Uterus (tissue), 4 donors: ENCODE measurements around the gene ATXN2. TPM values are rescaled to one million over a fixed set of nuclear protein-coding genes. Genes with fewer than 3 reads are reported as not detected.
"Not testable (repeated sequence)": the region's sequence is repeated elsewhere in the genome, so short reads cannot be mapped to it uniquely, and the experiment has no call there.

Experiments used
- DNase-seq, 2 donors: peaks; one replicate each; pipeline ENCODE4 v3.0.0-alpha.2; 2019 to 2020
- H3K27ac ChIP-seq, 2 donors: fragments of 200-600 bp; sonication (generic); 1 replicate in 1 of 2; 2 replicates in 1 of 2; pipeline ENCODE4 v1.5.1; 2016 to 2018
- H3K27me3 ChIP-seq, 2 donors: fragments of 200-600 bp; sonication (generic); one replicate each; pipeline ENCODE4 v1.5.1; 2018 to 2019; ENCODE audit warnings: control low read depth in 1 of 2
- H3K36me3 ChIP-seq, 2 donors: fragments of 200-600 bp; sonication (generic); one replicate each; pipeline ENCODE4 v1.5.1; 2019; ENCODE audit warnings: control low read depth in 1 of 2
- H3K4me1 ChIP-seq, 2 donors: fragments of 200-600 bp; sonication (generic); one replicate each; pipeline ENCODE4 v1.5.1; 2018 to 2019; ENCODE audit warnings: control low read depth in 1 of 2
- H3K4me3 ChIP-seq, 2 donors: fragments of 200-600 bp; sonication (generic); 1 replicate in 1 of 2; 2 replicates in 1 of 2; pipeline ENCODE4 v1.5.1; 2018 to 2019; ENCODE audit warnings: mild to moderate bottlenecking in 1 of 2
- H3K9me3 ChIP-seq, 2 donors: fragments of 200-600 bp; sonication (generic); one replicate each; pipeline ENCODE4 v1.5.1; 2019; ENCODE audit warnings: control low read depth in 1 of 2
- POLR2A ChIP-seq, 2 donors: fragments of 450-650 bp; IDR thresholded peaks; one replicate each; pipeline ENCODE4 v1.6.1; 2016; ENCODE audit warnings: antibody characterized with exemption in 2 of 2, mild to moderate bottlenecking in 1 of 2, moderate library complexity in 1 of 2
- intact Hi-C: fragments of 100-400 bp; cut with DNase I; formaldehyde crosslinking; loops from one replicate; pipeline ENCODE4 v1.15.1; 2023; ENCODE audit warnings: low total_unique reads
- total RNA-seq, 4 donors: library from RNA; depleted of rRNA in 3 of 4; stranded (reverse); fragments of >200 nt in 3 of 4; gene quantifications; one replicate each; pipeline versions ENCODE4 v1.1.0 to v1.2.4, GENCODE V29; 2014 to 2023
- TF ChIP-seq, protein P1 (sequence below), 4 experiments: fragments of 200-600 bp in 2 of 4; fragments of 450-650 bp in 2 of 4; sonication (generic) in 2 of 4; IDR thresholded peaks; one replicate each; pipeline ENCODE4 v1.5.1; 2016 to 2019; ENCODE audit warnings: antibody characterized with exemption in 4 of 4, mild to moderate bottlenecking in 2 of 4, moderate library complexity in 1 of 4
- donor health status: DM: yes; HTN: yes; CAD: no.

ATXN2 gene
- total RNA-seq, 4 donors from 2014 or later: 37.1 to 112 (median 66.0) TPM

DNA sequence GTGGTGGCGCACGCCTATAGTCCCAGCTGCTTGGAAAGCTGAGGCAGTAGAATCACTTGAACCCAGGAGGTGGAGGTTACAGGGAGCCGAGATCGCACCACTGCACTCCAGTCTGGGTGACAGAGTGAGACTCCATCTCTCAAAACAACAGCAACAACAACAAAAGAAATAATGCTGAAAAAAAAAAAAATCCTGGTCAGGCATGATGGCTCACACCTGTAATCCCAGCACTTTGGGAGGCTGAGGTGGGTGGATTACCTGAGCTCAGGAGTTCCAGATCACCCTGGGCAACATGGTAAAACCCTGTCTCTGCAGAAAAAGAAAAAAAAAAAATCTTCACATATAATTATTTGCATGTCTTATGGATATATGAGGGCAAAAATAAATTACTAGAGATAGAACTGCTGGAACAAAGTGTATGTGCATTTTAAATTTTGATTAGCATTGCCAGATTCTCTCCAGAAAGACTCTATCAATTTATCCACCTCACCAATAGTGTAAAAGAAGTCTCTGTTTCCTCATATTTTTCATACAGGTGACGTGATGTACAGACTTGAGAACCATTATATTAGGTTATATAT, 75.4 kb downstream of the ATXN2 start:
- no peaks in the 10 kb centered on the region for H3K27me3 ChIP-seq
- no peaks in the 10 kb centered on the region for H3K4me1 ChIP-seq
- H3K36me3 ChIP-seq: no peaks in the 10 kb centered on the region
- DNase-seq: no peak
- H3K4me3 ChIP-seq: no peak overlapping the region
- H3K27ac ChIP-seq: no peak overlapping the region
- TF ChIP-seq POLR2A (IDR thresholded peaks at IDR 0.05): no peak
- TF ChIP-seq, protein P1, sequence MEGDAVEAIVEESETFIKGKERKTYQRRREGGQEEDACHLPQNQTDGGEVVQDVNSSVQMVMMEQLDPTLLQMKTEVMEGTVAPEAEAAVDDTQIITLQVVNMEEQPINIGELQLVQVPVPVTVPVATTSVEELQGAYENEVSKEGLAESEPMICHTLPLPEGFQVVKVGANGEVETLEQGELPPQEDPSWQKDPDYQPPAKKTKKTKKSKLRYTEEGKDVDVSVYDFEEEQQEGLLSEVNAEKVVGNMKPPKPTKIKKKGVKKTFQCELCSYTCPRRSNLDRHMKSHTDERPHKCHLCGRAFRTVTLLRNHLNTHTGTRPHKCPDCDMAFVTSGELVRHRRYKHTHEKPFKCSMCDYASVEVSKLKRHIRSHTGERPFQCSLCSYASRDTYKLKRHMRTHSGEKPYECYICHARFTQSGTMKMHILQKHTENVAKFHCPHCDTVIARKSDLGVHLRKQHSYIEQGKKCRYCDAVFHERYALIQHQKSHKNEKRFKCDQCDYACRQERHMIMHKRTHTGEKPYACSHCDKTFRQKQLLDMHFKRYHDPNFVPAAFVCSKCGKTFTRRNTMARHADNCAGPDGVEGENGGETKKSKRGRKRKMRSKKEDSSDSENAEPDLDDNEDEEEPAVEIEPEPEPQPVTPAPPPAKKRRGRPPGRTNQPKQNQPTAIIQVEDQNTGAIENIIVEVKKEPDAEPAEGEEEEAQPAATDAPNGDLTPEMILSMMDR (IDR thresholded peaks at IDR 0.05): no peak
- intact Hi-C loops: no loop called here
- no peaks in the 10 kb centered on the region for H3K9me3 ChIP-seq

DNA sequence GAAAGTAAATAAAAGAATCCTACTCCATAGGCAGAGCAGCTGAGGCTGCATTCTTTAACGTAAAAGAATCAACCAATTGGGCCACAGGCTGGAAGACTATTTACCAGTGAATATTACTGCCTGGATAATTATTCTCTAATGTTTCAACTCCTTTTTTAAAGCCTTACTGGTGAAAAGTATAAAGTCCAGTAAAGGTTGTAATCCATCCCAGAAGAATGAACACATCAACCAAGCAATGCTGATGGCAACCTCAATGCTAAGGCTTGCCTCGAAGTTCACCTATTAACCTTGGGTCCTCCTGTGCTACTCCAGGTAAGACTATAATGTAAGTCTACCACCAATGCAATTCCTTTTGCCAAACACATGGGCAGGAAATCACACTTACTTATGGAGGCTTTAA, 77.3 kb downstream of the ATXN2 start:
- DNase-seq: no peak
- Histone ChIP-seq H3K4me3 (no peak overlapping the region), H3K9me3 (no peaks in the 10 kb centered on the region), H3K4me1 (no peaks in the 10 kb centered on the region), H3K27me3 (no peaks in the 10 kb centered on the region), H3K27ac (no peak overlapping the region), H3K36me3 (no peaks in the 10 kb centered on the region)
- intact Hi-C loops: no loop called here
- TF ChIP-seq, protein P1 (IDR thresholded peaks at IDR 0.05): no peak
- TF ChIP-seq POLR2A (IDR thresholded peaks at IDR 0.05): no peak

DNA sequence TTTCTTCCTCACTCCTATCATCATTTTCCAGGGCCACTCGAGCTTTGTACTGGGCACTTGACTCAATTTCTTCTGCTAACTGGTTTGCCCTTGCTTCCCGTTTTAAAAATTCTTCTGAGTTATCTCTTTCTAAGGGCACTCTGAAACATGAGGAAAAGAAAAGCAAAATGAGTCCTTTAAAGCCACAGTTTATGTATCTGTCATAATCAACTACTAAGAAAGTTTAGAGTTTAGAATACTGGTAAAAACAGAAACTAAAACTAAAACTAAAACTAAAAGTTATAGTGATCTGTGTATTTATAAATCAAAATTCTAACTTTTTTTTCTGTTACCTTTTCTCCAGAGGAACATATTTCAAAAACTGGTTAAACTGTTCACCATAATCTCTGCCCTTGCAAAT, 79.2 kb downstream of the ATXN2 start:
- Histone ChIP-seq H3K27ac (no peak overlapping the region), H3K4me1 (no peaks in the 10 kb centered on the region), H3K36me3 (no peaks in the 10 kb centered on the region), H3K27me3 (no peaks in the 10 kb centered on the region), H3K4me3 (no peak overlapping the region), H3K9me3 (no peaks in the 10 kb centered on the region)
- intact Hi-C loops: no loop called here
- TF ChIP-seq POLR2A (IDR thresholded peaks at IDR 0.05): no peak
- TF ChIP-seq, protein P1 (IDR thresholded peaks at IDR 0.05): no peak
- DNase-seq: no peak

DNA sequence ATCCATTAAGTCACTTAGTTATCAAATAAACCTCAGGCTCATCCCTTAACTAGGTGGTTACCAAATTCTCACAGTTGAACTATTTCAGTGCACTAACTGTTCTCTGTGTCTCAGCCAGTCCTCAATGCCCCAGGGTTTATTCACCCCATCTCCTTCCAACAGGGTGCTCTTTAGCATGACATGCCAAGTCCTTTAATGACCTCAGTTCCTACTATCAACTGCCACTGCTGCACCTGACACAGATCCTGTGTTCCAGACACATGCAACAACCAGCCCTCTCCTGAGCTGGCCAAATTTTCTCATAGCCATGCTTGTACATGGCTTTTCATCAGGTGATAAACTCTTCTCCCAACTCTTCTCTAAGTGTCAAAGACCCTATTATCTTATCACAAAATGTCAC, 80.0 kb downstream of the ATXN2 start:
- Histone ChIP-seq H3K4me3 (no peak overlapping the region), H3K27me3 (no peaks in the 10 kb centered on the region), H3K27ac (no peak overlapping the region), H3K9me3 (no peaks in the 10 kb centered on the region), H3K36me3 (no peaks in the 10 kb centered on the region), H3K4me1 (no peaks in the 10 kb centered on the region)
- intact Hi-C loops: no loop called here
- DNase-seq: no peak
- TF ChIP-seq, protein P1 (IDR thresholded peaks at IDR 0.05): no peak
- no peak for TF ChIP-seq POLR2A (IDR thresholded peaks at IDR 0.05)

DNA sequence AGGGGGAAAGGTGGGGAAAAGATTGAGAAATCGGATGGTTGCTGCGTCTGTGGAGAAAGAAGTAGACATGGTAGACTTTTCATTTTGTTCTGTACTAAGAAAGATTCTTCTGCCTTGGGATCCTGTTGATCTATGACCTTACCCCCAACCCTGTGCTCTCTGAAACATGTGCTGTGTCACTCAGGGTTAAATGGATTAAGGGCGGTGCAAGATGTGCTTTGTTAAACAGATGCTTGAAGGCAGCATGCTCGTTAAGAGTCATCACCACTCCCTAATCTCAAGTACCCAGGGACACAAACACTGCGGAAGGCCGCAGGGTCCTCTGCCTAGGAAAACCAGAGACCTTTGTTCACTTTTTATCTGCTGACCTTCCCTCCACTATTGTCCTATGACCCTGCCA, 91.4 kb downstream of the ATXN2 start:
- H3K27ac ChIP-seq, intact Hi-C loops, H3K4me1 ChIP-seq, H3K36me3 ChIP-seq, H3K9me3 ChIP-seq, DNase-seq, H3K4me3 ChIP-seq, H3K27me3 ChIP-seq: not testable (repeated sequence)

DNA sequence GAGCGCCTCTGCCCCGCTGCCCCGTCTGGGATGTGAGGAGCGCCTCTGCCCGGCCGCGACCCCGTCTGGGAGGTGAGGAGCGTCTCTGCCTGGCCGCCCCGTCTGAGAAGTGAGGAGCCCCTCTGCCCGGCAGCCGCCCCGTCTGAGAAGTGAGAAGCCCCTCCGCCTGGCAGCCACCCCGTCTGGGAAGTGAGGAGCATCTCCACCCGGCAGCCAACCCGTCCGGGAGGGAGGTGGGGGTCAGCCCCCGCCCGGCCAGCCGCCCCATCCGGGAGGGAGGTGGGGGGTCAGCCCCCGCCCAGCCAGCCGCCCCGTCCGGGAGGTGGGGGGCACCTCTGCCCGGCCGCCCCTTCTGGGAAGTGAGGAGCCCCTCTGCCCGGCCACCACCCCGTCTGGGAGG, 91.9 kb downstream of the ATXN2 start:
- not testable (repeated sequence) for H3K36me3 ChIP-seq, H3K9me3 ChIP-seq

More for the DNA sequence above, 91.9 kb downstream of the ATXN2 start:
- intact Hi-C loops, H3K27ac ChIP-seq, DNase-seq, H3K4me1 ChIP-seq, H3K27me3 ChIP-seq, H3K4me3 ChIP-seq: not testable (repeated sequence)
